GM21717 (cell line): ENCODE results near the gene CFAP77.

Experiments used
- ATAC-seq: cut with Tn5 transposase; IDR thresholded peaks from one replicate; pipeline ENCODE4 v1.9.1; 2021; ENCODE audit warnings: mild to moderate bottlenecking, moderate library complexity; ENCODE audit not compliant: unreplicated experiment

The CFAP77 gene

GRCh38 chr9:132447902-132448301, 37.9 kb downstream of the CFAP77 start:
- no peak for ATAC-seq

GRCh38 chr9:132451276-132451675, 41.3 kb downstream of the CFAP77 start:
- ATAC-seq: no peak

- ATAC-seq: no peak
Observed at GRCh38 chr9:132456241-132456640, 46.2 kb downstream of the CFAP77 start.

GRCh38 chr9:132457504-132458236, 47.7 kb downstream of the CFAP77 start:
- no peak for ATAC-seq

- no peak for ATAC-seq
Observed at GRCh38 chr9:132458432-132458831, 48.4 kb downstream of the CFAP77 start.

- no peak for ATAC-seq
Observed at GRCh38 chr9:132459661-132460060, 49.6 kb downstream of the CFAP77 start.

GRCh38 chr9:132460240-132460639, 50.2 kb downstream of the CFAP77 start:
- ATAC-seq: no peak

- ATAC-seq: no peak
Observed at GRCh38 chr9:132461281-132461896, 51.4 kb downstream of the CFAP77 start.

- ATAC-seq: no peak
Observed at GRCh38 chr9:132461971-132462370, 52.0 kb downstream of the CFAP77 start.

GRCh38 chr9:132464547-132464946, 54.5 kb downstream of the CFAP77 start:
- ATAC-seq: no peak

GRCh38 chr9:132465131-132465635, 55.2 kb downstream of the CFAP77 start:
- no peak for ATAC-seq

- no peak for ATAC-seq
Observed at GRCh38 chr9:132472199-132472598, 62.2 kb downstream of the CFAP77 start.

- no peak for ATAC-seq
Observed at GRCh38 chr9:132472599-132472998, 62.6 kb downstream of the CFAP77 start.

GRCh38 chr9:132474253-132474652, 64.2 kb downstream of the CFAP77 start:
- no peak for ATAC-seq

- ATAC-seq: no peak
Observed at GRCh38 chr9:132478353-132479050, 68.5 kb downstream of the CFAP77 start.

GRCh38 chr9:132479733-132480132, 69.7 kb downstream of the CFAP77 start:
- ATAC-seq: no peak

GRCh38 chr9:132481053-132481849, 71.2 kb downstream of the CFAP77 start:
- no peak for ATAC-seq

- ATAC-seq: no peak
Observed at GRCh38 chr9:132482196-132482813, 72.3 kb downstream of the CFAP77 start.

- no peak for ATAC-seq
Observed at GRCh38 chr9:132485393-132485792, 75.4 kb downstream of the CFAP77 start.

GRCh38 chr9:132486706-132487350, 76.8 kb downstream of the CFAP77 start:
- no peak for ATAC-seq
